Right lobe of liver (tissue), 6 donors: Measurements from ENCODE around the gene VPREB3. TPM values are rescaled to one million over a fixed set of nuclear protein-coding genes. Genes with fewer than 3 reads are reported as not detected.

ENCODE experiments used
- ATAC-seq, 4 donors: fragments of 200-7000 bp; cut with Tn5 transposase; one replicate each; pipeline ENCODE4 v1.9.1; 2020; ENCODE audit warnings: mild to moderate bottlenecking in 4 of 4, moderate library complexity in 4 of 4
- DNase-seq, 3 donors: peaks; one replicate each; pipeline ENCODE4 v3.0.0-alpha.2; 2020
- H3K27ac ChIP-seq, 3 donors: fragments of 200-600 bp; one replicate each; pipeline ENCODE4 v1.8.0; 2022
- H3K27me3 ChIP-seq, 2 donors: fragments of 200-600 bp; one replicate each; pipeline ENCODE4 v1.8.0; 2022
- H3K36me3 ChIP-seq, 4 donors: fragments of 200-600 bp; sonication (generic) in 1 of 4; one replicate each; pipeline versions ENCODE4 v1.5.1 to v1.8.0; 2017 to 2022; ENCODE audit warnings: control low read depth in 1 of 4
- H3K4me1 ChIP-seq, 4 donors: fragments of 200-600 bp; sonication (generic) in 1 of 4; one replicate each; pipeline versions ENCODE4 v1.5.1 to v1.8.0; 2017 to 2022; ENCODE audit warnings: control low read depth in 1 of 4
- H3K4me3 ChIP-seq, 3 donors: fragments of 200-600 bp; one replicate each; pipeline ENCODE4 v1.8.0; 2022
- H3K9me3 ChIP-seq, 4 donors: fragments of 200-600 bp; sonication (generic) in 1 of 4; one replicate each; pipeline versions ENCODE4 v1.5.1 to v1.8.0; 2017 to 2022; ENCODE audit warnings: control low read depth in 1 of 4
- CTCF ChIP-seq, 4 donors: fragments of 200-600 bp in 3 of 4; fragments of 450-650 bp in 1 of 4; IDR thresholded peaks; one replicate each; pipeline versions ENCODE4 v1.5.1 to v1.8.0; 2016 to 2022; ENCODE audit warnings: antibody characterized with exemption in 4 of 4, mild to moderate bottlenecking in 2 of 4
- POLR2A ChIP-seq: fragments of 450-650 bp; IDR thresholded peaks from one replicate; pipeline ENCODE4 v1.6.1; 2017; ENCODE audit warnings: antibody characterized with exemption, mild to moderate bottlenecking
- WGBS: methylation state at CpG from one replicate; pipeline ENCODE4 v1.1.6; 2018; ENCODE audit warnings: low coverage, low lambda C conversion rate; ENCODE audit not compliant: insufficient coverage; ENCODE audit errors: missing lambda C conversion rate; 5-methylcytosine and 5-hydroxymethylcytosine counted together
- intact Hi-C, 2 donors: fragments of 100-400 bp; cut with DNase I; formaldehyde crosslinking; loops; one replicate each; pipeline versions ENCODE4 v1.11.2 to v1.14.1; 2022
- total RNA-seq, 6 experiments: library from RNA; depleted of rRNA in 2 of 6; stranded (reverse); fragments of >200 nt in 2 of 6; fragmentation: NEBNext Ultra II Directional in 3 of 6; extraction: Animal tissue kit (Norgen Biotek cat#: 25700) in 3 of 6; gene quantifications; one replicate each; pipeline versions ENCODE4 v1.1.0 to v1.2.4, GENCODE V29; 2016 to 2023
- donor health status: DM: no; HTN: yes; CAD: no.
- donor health status: DM: no; HTN: no; CAD: no.
- donor health status: DM: no; HTN: no; CAD: no.
- donor health status: DM: no; HTN: yes; CAD: no.
- donor health status: DM: no; HTN: yes; CAD: no.

VPREB3 gene
- total RNA-seq, 6 experiments from 2014 or later = 0.59 to 3.9 (median 0.70) TPM; not detected in 1

GRCh38 chr22:23800297-23801237 lies 46.3 kb upstream of the VPREB3 start:
- TF ChIP-seq POLR2A = no peak
- Histone ChIP-seq H3K9me3 (no peaks in the 10 kb centered on the region), H3K36me3 (peaks cover 0 to 41% (median 21%) of the 10 kb centered on the region in 4 donors), H3K4me1 (peaks cover 0 to 17% (median 0%) of the 10 kb centered on the region in 4 donors), H3K27me3 (no peaks in the 10 kb centered on the region), H3K4me3 (no peak overlapping the region), H3K27ac (no peak overlapping the region)
- intact Hi-C loops = no loop called here
- WGBS = 87% methylated on average over 6 of the region's 18 CpGs
- no peak for ATAC-seq
- DNase-seq = peak in 1 of 3 donors; percentile 38

GRCh38 chr22:23796461-23796860 lies 42.2 kb upstream of the VPREB3 start:
- Histone ChIP-seq H3K27ac (no peak overlapping the region), H3K27me3 (no peaks in the 10 kb centered on the region), H3K9me3 (no peaks in the 10 kb centered on the region), H3K4me3 (no peak overlapping the region), H3K4me1 (no peaks in the 10 kb centered on the region), H3K36me3 (peaks cover 0 to 56% (median 20%) of the 10 kb centered on the region in 4 donors)
- TF ChIP-seq POLR2A (no peak), CTCF (IDR thresholded peaks at IDR 0.05) (no peak)
- DNase-seq = peak in 1 of 3 donors; percentile 6
- 72% methylated on average over 3 of the region's 5 CpGs for WGBS
- intact Hi-C loops = no loop called here
- no peak for ATAC-seq

GRCh38 chr22:23793326-23793725 lies 39.1 kb upstream of the VPREB3 start:
- peak in 1 of 4 donors; percentile 13 for ATAC-seq
- H3K9me3 ChIP-seq = no peaks in the 10 kb centered on the region
- WGBS = 100% methylated on average over 2 of the region's 8 CpGs
- H3K4me3 ChIP-seq = no peak overlapping the region
- H3K4me1 ChIP-seq = peaks cover 0 to 12% (median 0%) of the 10 kb centered on the region in 4 donors
- no peaks in the 10 kb centered on the region for H3K27me3 ChIP-seq
- peaks cover 0 to 47% (median 16%) of the 10 kb centered on the region in 4 donors for H3K36me3 ChIP-seq
- TF ChIP-seq POLR2A (no peak), CTCF (IDR thresholded peaks at IDR 0.05) (no peak)
- intact Hi-C loops = no loop called here
- DNase-seq = peak in 1 of 3 donors; percentile 29
- no peak overlapping the region for H3K27ac ChIP-seq

- H3K27me3 ChIP-seq = no peaks in the 10 kb centered on the region
- TF ChIP-seq CTCF (IDR thresholded peaks at IDR 0.05) = no peak
- no peak for TF ChIP-seq POLR2A
- H3K9me3 ChIP-seq = no peaks in the 10 kb centered on the region
- intact Hi-C loops = no loop called here
- WGBS = 82% methylated on average over 12 of the region's 25 CpGs
- H3K4me3 ChIP-seq = no peak overlapping the region
- ATAC-seq = no peak
- H3K36me3 ChIP-seq = peaks cover 0 to 41% (median 16%) of the 10 kb centered on the region in 4 donors
- H3K27ac ChIP-seq = no peak overlapping the region
- peaks cover 0 to 21% (median 0%) of the 10 kb centered on the region in 4 donors for H3K4me1 ChIP-seq
- DNase-seq = peak in 1 of 3 donors; percentile 37
These were observed 37.8 kb upstream of the VPREB3 start for GRCh38 chr22:23791738-23792645.
